Measurements from ENCODE around the gene PTPRJ. TPM values are rescaled to one million over a fixed set of nuclear protein-coding genes. Genes with fewer than 3 reads are reported as not detected.

PTPRJ gene
- total and polyA plus RNA-seq, 2 of the 13 experiments (the other 11 are each of a cell fraction or from before 2014, with no cell fraction given): 1.0 to 1.2 TPM

DNA sequence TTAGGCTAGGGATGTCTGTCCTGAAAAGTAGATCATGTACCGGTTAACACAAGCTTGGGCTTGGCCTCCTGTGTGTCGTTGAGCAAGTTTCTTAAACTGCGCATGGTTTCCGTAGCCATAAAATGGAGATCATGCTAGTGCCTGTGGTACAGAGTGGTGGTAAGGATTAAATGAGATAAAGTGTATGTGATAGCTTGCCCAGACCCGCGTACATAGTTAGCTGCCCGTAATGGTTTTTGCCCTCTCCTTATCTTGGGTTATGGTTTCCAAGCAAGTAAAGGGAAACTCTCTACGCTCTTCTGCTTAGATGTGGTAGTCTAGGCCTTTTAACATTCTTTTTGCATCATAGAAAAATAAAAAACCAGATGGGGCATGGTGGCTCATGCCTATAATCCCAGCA lies 11.0 kb upstream of the PTPRJ start:
- H2AFZ ChIP-seq (ENCODE audit: low read length): no peak overlapping the region
- TF ChIP-seq, protein P1, sequence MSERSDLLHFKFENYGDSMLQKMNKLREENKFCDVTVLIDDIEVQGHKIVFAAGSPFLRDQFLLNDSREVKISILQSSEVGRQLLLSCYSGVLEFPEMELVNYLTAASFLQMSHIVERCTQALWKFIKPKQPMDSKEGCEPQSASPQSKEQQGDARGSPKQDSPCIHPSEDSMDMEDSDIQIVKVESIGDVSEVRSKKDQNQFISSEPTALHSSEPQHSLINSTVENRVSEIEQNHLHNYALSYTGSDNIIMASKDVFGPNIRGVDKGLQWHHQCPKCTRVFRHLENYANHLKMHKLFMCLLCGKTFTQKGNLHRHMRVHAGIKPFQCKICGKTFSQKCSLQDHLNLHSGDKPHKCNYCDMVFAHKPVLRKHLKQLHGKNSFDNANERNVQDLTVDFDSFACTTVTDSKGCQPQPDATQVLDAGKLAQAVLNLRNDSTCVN (CRISPR knock-in tag; IDR thresholded peaks at IDR 0.05; ENCODE audit: borderline replicate concordance): no peak
- TF ChIP-seq ZNF558 (CRISPR knock-in tag; IDR thresholded peaks at IDR 0.05; ENCODE audit: borderline replicate concordance): no peak
- TF ChIP-seq KDM2A (CRISPR knock-in tag; IDR thresholded peaks at IDR 0.05; ENCODE audit: borderline replicate concordance, low read depth): no peak
- TF ChIP-seq CHCHD3 (CRISPR knock-in tag; IDR thresholded peaks at IDR 0.05): no peak
- TF ChIP-seq ZNF256 (CRISPR knock-in tag; conservative IDR thresholded peaks at IDR 0.05): no peak
- TF ChIP-seq ZNF746 (CRISPR knock-in tag; IDR thresholded peaks at IDR 0.05): no peak
- TF ChIP-seq RNF2 (conservative IDR thresholded peaks at IDR 0.05; ENCODE audit: low read depth): no peak
- TF ChIP-seq, protein P2, sequence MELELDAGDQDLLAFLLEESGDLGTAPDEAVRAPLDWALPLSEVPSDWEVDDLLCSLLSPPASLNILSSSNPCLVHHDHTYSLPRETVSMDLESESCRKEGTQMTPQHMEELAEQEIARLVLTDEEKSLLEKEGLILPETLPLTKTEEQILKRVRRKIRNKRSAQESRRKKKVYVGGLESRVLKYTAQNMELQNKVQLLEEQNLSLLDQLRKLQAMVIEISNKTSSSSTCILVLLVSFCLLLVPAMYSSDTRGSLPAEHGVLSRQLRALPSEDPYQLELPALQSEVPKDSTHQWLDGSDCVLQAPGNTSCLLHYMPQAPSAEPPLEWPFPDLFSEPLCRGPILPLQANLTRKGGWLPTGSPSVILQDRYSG (CRISPR knock-in tag; IDR thresholded peaks at IDR 0.05): no peak
- TF ChIP-seq SP5 (CRISPR knock-in tag; IDR thresholded peaks at IDR 0.05; ENCODE audit: borderline replicate concordance, low read depth): no peak
- TF ChIP-seq MZF1 (CRISPR knock-in tag; IDR thresholded peaks at IDR 0.05; ENCODE audit: borderline replicate concordance): no peak
- no peak for TF ChIP-seq GATAD1 (CRISPR knock-in tag; IDR thresholded peaks at IDR 0.05)
- TF ChIP-seq ZNF260 (CRISPR knock-in tag; IDR thresholded peaks at IDR 0.05; ENCODE audit: borderline replicate concordance, low read depth): no peak
- 68% methylated on average over 8 of the region's 8 CpGs for WGBS (ENCODE audit: low lambda C conversion rate)
- no peak overlapping the region for H3K4me3 ChIP-seq (replicated peaks in 1 of 3; ENCODE audit: insufficient read depth in 1 of 3, low read depth in 2 of 3, low read length in 3 of 3)
- no peaks in the 10 kb centered on the region for H3K9me3 ChIP-seq (ENCODE audit: low read length)
- BruUV-seq (replicated peaks): no TSS peak
- H3K4me1 ChIP-seq (ENCODE audit: insufficient read depth, low read length): no peaks in the 10 kb centered on the region
- intact Hi-C loops (cut with micrococcal nuclease; ENCODE audit: unreplicated experiment): no loop called here
- H3K36me3 ChIP-seq (replicated peaks in 1 of 2; ENCODE audit: control insufficient read depth in 1 of 2, insufficient read depth in 2 of 2, low read length in 2 of 2): no peaks in the 10 kb centered on the region
- H4K20me1 ChIP-seq (ENCODE audit: insufficient read depth, low read length): no peaks in the 10 kb centered on the region
- ChIA-PET CTCF (ENCODE audit: low intra/inter-chr PET ratio, low total read pairs) (no interaction called here), POLR2A (no interaction called here)
- in situ Hi-C loops (cut with HindIII; ENCODE audit: extremely low pct_ligation_motif_present, low pct_unique_long_range_greater_than_20kb): loop anchor here (10.0 kb wide), 1 partner anchor 145 kb away; no protein-coding TSS in a partner anchor
- H3K9ac ChIP-seq (ENCODE audit: insufficient read depth, low read depth, low read length): no peak overlapping the region
- ATAC-seq (no peak), FAIRE-seq (no peak), DNase-seq (ENCODE audit: low spot score) (no peak)
- H3K27me3 ChIP-seq (ENCODE audit: control insufficient read depth in 1 of 2, insufficient read depth in 2 of 2, low read length in 2 of 2): no peaks in the 10 kb centered on the region; a peak in 1 of 5 replicates
- no peak overlapping the region for H3K27ac ChIP-seq (ENCODE audit: extremely low read length, insufficient read depth, low read length)
- H3K4me2 ChIP-seq (ENCODE audit: low read depth, low read length): no peak overlapping the region
- H3K79me2 ChIP-seq (ENCODE audit: insufficient read depth, low read length): no peaks in the 10 kb centered on the region
